ENCODE results near the gene TEAD1. TPM values are rescaled to one million over a fixed set of nuclear protein-coding genes. Genes with fewer than 3 reads are reported as not detected.

The TEAD1 gene
- total RNA-seq, 2 experiments from 2014 or later, result 0.12 to 0.15 TPM

DNA sequence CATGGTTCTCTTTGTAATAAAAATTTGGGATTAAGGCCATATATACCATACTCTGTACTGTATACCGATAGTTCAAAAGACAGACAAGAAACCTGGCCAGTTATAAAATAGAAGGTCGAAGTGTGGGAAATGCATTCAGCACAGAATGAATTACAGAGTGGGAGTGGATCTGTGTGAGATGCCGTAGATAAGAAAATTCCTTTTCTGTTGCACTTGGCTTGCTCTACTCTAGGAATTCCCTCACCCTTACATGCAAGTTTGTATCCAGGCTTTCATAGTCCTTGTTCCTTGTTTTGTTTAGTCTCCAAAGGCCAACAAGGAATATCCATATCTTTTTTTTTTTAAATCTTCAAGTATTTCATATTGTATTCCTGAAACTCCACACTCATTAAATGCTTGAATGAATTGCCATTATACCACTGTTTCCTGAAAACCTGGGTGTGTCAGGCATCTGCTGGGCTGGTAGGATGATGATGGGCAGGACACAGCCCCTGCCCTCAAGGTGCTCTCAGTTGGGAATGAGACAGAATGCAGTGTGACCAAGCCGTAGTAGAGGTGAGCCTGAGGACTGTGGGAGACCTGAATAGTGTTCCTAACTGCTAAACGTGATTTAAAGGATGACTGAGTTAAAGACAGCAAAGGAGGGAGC lies 53.5 kb downstream of the TEAD1 start:
- ChIA-PET CTCF (interaction anchor here (0.9 kb wide), 1 partner anchor 17 kb away, joined by 3 read pairs; no protein-coding TSS in a partner anchor), POLR2A (no interaction called here)
- H3K4me3 Mint-ChIP-seq, result no peak overlapping the region
- no peaks in the 10 kb centered on the region for H3K36me3 Mint-ChIP-seq (ENCODE audit: low read depth)
- H3K27ac Mint-ChIP-seq, result no peak overlapping the region
- peaks cover 63% of the 10 kb centered on the region for H3K27me3 Mint-ChIP-seq
- no peaks in the 10 kb centered on the region for H3K9me3 Mint-ChIP-seq
- peaks cover 4% of the 10 kb centered on the region for H3K4me1 Mint-ChIP-seq
- no peak for DNase-seq

DNA sequence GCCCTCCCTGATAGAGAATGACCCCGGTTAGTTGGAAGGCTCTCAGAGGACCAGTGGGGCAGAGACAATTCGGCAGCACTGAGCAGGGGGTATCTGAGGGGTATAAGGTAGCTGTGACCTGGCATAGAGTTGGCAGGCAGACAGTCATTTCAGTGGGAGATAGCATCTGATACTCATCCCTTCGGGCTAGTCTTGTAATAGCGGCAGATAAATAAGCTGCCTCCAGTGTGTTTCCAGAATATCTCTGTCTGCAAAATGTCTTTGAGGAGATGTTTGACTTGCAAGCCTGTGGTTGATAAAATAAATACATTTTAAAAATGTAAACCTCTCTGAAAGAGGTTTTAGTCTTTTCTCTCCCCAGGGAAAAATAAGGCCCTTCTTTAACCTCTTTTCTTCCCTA lies 54.2 kb downstream of the TEAD1 start:
- no peak overlapping the region for H3K4me3 Mint-ChIP-seq
- no peak for DNase-seq
- no peak overlapping the region for H3K27ac Mint-ChIP-seq
- CTCF ChIA-PET, result no interaction called here
- H3K36me3 Mint-ChIP-seq (ENCODE audit: low read depth), result no peaks in the 10 kb centered on the region
- peaks cover 4% of the 10 kb centered on the region for H3K4me1 Mint-ChIP-seq
- H3K27me3 Mint-ChIP-seq, result peaks cover 57% of the 10 kb centered on the region
- POLR2A ChIA-PET, result no interaction called here
- H3K9me3 Mint-ChIP-seq, result no peaks in the 10 kb centered on the region

DNA sequence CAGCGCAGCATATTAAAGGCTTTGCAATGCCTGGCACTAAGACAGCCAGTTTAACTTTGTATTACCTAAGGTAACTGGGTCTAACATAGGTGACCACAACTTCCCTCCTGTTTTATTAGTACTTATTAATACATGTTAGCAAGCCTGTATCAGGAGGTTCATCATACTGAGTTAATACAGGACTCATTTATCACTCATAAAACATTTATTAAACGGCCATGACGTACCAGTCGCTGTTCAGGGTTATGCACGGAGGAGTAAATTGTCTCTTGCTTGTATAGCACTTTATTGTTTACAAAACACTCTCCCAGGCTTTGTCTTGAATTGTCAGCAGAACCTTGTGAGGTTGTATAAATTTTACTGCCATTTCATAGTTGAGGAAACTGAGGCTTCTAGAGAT lies 55.7 kb downstream of the TEAD1 start:
- no peaks in the 10 kb centered on the region for H3K9me3 Mint-ChIP-seq
- H3K4me1 Mint-ChIP-seq, result peaks cover 3% of the 10 kb centered on the region
- no peak overlapping the region for H3K4me3 Mint-ChIP-seq
- H3K36me3 Mint-ChIP-seq (ENCODE audit: low read depth), result no peaks in the 10 kb centered on the region
- POLR2A ChIA-PET, result no interaction called here
- CTCF ChIA-PET, result no interaction called here
- peaks cover 43% of the 10 kb centered on the region for H3K27me3 Mint-ChIP-seq
- DNase-seq, result no peak
- no peak overlapping the region for H3K27ac Mint-ChIP-seq

DNA sequence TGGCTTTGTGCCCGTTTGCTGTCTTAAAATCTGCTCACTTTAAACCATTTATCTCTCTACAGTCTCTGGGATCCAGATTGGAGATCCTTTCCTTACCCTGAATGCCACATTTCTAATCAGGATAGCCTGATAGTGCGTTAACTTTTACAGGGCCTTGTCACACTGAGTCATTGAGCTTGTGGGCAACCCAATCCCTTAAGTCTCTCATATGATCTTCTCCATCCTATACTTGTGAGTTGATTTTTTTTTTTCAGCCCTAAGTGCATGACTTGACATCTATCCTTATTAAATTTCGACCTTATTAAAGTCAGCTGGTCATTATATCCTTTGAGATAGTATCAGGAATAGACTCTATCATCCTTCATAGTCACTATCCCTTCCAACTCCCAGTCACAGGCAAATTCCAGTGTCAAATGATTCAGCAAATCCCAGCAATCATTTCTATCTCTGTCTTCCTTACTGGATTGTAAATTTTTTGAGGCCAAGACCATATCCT lies 57.7 kb downstream of the TEAD1 start:
- Mint-ChIP-seq H3K4me3 (no peak overlapping the region), H3K27me3 (peaks cover 37% of the 10 kb centered on the region), H3K4me1 (no peaks in the 10 kb centered on the region), H3K9me3 (no peaks in the 10 kb centered on the region), H3K27ac (no peak overlapping the region), H3K36me3 (ENCODE audit: low read depth) (no peaks in the 10 kb centered on the region)
- POLR2A ChIA-PET, result no interaction called here
- no peak for DNase-seq
- CTCF ChIA-PET, result no interaction called here

DNA sequence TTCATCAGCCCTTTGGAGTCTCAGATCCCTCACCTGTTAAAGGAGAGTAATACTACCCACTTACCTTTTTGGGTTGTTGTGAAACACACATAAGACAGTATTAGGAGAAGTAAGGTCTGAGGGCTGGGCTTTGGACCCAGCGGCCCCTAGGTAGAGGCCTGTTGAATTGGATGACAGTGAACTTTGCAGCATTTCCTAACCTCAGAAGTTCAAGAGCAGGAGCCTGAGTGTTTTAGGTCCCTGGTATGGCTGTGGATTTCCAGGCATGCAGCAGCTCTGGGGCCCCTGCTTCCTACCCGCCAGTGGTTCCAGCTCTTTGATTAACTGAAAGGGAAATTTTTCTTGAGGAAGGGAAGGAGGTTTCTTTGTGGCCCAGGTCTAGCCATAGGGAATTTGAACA lies 58.9 kb downstream of the TEAD1 start:
- Mint-ChIP-seq H3K27ac (no peak overlapping the region), H3K9me3 (no peaks in the 10 kb centered on the region), H3K4me3 (no peak overlapping the region), H3K4me1 (no peaks in the 10 kb centered on the region), H3K27me3 (peaks cover 39% of the 10 kb centered on the region), H3K36me3 (ENCODE audit: low read depth) (no peaks in the 10 kb centered on the region)
- CTCF ChIA-PET, result no interaction called here
- POLR2A ChIA-PET, result no interaction called here
- no peak for DNase-seq

DNA sequence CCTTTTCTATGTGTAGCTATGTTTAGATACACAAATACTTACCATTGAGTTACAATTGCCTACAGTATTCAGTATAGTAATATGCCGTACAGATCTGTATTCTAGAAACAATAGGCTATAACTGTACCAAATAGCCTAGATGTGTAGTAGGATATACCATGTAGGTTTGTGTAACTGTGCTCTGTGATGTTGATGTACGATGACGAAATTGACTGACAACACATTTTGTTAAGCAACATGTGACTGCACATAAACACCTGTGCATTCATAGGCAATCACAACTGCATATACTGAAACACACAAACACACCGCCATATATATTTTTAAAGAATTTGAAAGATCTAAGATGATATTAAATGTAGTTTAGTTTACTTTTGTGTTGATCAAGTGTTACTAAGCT lies 60.4 kb downstream of the TEAD1 start:
- ChIA-PET POLR2A (no interaction called here), CTCF (interaction anchor here (0.8 kb wide), 1 partner anchor 8 kb away, joined by 3 read pairs; no protein-coding TSS in a partner anchor)
- Mint-ChIP-seq H3K4me3 (no peak overlapping the region), H3K36me3 (ENCODE audit: low read depth) (no peaks in the 10 kb centered on the region), H3K27ac (no peak overlapping the region), H3K4me1 (no peaks in the 10 kb centered on the region), H3K27me3 (peaks cover 36% of the 10 kb centered on the region), H3K9me3 (no peaks in the 10 kb centered on the region)
- no peak for DNase-seq

DNA sequence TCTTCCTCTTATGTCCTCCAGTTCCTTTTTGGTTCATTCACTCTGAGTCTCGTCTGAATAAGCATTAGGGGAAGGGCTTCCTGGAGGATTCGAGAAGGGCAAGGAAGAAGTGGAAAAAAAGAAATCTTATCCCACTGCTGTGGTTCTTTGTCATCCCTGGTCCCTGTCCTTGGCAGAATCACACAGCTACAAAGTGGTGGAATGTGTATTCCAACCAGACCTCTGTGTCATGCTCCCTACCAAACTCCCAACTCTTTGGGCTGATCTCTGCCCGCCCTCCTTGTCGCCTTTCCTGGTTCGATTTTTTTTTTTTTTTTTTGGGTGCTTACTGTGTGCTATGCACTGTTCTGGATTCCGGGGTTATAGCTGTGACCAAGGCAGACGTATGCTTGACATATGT lies 61.0 kb downstream of the TEAD1 start:
- Mint-ChIP-seq H3K27ac (no peak overlapping the region), H3K36me3 (ENCODE audit: low read depth) (no peaks in the 10 kb centered on the region), H3K4me1 (no peaks in the 10 kb centered on the region), H3K4me3 (no peak overlapping the region), H3K27me3 (peaks cover 36% of the 10 kb centered on the region), H3K9me3 (peaks cover 2% of the 10 kb centered on the region)
- ChIA-PET POLR2A (no interaction called here), CTCF (interaction anchor here (0.6 kb wide), 1 partner anchor 138 kb away, joined by 3 read pairs; no protein-coding TSS in a partner anchor)
- no peak for DNase-seq

DNA sequence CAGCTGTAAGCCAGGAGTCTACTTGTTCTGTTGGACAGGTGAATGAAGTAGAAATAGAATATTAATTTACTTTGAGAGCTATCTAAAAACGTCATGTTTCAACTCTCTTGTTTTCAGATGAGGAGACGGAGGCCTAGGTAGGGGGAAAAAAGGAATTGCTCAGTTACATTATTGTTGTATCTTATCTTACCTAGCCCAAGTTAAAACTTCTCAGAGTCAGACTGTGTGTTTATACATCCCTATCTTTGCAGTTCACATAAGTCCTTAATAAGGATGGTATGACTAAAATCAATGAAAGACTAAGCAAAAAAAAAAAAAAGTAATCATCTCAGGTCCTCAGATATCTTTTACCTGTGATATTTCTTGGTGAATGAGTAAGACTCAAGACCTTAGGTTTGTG lies 62.8 kb downstream of the TEAD1 start:
- no peak overlapping the region for H3K27ac Mint-ChIP-seq
- H3K36me3 Mint-ChIP-seq (ENCODE audit: low read depth), result no peaks in the 10 kb centered on the region
- POLR2A ChIA-PET, result no interaction called here
- H3K4me1 Mint-ChIP-seq, result no peaks in the 10 kb centered on the region
- no peak overlapping the region for H3K4me3 Mint-ChIP-seq
- no peak for DNase-seq
- H3K27me3 Mint-ChIP-seq, result peaks cover 35% of the 10 kb centered on the region
- H3K9me3 Mint-ChIP-seq, result peaks cover 5% of the 10 kb centered on the region
- CTCF ChIA-PET, result interaction anchor here (0.6 kb wide), 1 partner anchor 117 kb away, joined by 5 read pairs; no protein-coding TSS in a partner anchor

DNA sequence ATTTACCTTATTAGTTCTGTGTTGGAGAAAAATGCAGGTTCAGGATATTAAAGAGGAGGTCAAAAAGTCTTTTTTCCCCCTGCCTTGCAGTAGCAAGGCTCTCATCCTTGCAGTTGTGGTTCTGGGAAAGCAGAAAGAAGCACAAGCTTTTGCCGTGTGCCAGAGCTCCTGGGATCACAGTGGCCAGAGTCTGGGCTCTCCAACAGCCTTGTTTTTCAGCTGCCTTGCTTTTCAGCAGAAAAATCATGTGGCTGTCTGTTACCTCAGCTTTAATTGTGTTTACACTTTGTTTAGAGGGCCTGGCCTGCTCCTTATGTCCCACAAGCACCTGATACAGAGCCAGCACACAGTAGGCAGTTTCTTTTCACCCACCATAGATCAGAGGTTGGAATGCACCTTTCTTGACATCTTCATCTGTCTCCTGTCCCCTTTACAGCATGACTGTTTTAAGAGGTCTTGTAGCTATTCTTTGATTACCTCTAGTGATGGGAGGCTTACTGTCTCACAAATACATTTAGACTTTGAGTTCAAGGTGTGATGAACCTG lies 67.5 kb downstream of the TEAD1 start:
- no peaks in the 10 kb centered on the region for H3K4me1 Mint-ChIP-seq
- no peaks in the 10 kb centered on the region for H3K36me3 Mint-ChIP-seq (ENCODE audit: low read depth)
- no peak overlapping the region for H3K4me3 Mint-ChIP-seq
- no peak overlapping the region for H3K27ac Mint-ChIP-seq
- no peak for DNase-seq
- peaks cover 31% of the 10 kb centered on the region for H3K27me3 Mint-ChIP-seq
- CTCF ChIA-PET, result no interaction called here
- POLR2A ChIA-PET, result no interaction called here
- H3K9me3 Mint-ChIP-seq, result peaks cover 5% of the 10 kb centered on the region

DNA sequence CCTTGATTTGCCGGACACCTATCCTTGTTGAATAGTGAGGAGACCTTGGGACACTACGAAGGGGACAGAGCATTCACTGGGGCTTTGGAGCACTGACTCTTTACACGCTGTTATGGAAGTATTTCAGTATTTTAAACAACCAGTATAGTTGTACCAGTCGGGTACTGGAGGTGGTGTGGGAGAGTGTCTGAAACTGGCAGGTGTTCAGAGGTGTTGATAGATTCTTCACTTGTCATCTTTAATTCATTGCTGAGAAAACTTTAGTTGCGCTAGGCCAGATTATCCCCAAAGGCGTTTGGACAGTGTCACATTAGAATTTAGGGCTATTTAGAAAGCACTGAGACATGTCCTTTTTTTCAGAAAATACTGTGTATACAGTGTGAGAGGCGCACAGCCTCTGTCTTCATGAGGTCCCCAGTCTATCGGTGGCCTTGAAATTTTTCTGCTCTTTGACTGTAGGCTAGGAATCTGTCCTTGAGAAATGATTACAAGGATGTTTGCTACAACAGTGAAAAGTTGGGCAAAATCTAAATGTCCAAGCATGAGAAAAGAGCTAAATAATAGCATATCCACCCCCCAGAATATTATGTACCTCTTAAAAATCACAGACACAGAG lies 69.7 kb downstream of the TEAD1 start:
- POLR2A ChIA-PET, result no interaction called here
- peaks cover 23% of the 10 kb centered on the region for H3K27me3 Mint-ChIP-seq
- no peak overlapping the region for H3K27ac Mint-ChIP-seq
- peaks cover 5% of the 10 kb centered on the region for H3K9me3 Mint-ChIP-seq
- CTCF ChIA-PET, result no interaction called here
- no peaks in the 10 kb centered on the region for H3K36me3 Mint-ChIP-seq (ENCODE audit: low read depth)
- no peak for DNase-seq
- no peak overlapping the region for H3K4me3 Mint-ChIP-seq
- H3K4me1 Mint-ChIP-seq, result no peaks in the 10 kb centered on the region

DNA sequence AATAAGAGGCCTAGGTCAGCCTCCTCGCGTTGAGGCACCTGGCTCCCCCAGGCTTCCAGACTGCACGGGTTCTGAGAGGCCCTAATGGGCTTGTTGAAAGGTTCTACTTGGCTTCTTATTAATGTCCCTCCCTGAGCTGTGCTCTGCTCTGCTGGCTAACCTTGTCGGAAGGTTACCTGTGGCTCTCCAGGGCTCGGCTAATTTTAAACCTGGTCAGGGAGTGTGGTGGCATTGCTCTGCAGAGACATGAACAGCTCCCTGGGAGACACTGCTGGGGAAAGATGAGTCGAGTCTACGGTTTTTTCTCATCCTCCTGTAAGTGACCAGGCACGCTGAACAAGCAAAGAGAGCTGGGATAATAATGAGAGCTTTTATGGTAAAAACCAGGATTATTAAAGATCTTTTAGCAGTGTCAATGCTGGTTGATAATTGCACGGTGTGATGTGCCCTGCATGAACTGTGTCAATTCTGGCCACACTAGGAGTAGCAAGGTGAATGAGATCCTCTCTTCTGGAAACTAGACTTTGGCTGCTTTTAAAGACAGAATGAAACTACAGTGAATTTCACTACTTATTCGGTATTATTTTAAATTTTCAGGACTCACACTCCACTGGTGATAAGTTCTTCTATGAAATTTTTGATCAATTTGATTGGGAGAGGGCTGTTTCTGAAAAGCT lies 70.7 kb downstream of the TEAD1 start:
- Mint-ChIP-seq H3K36me3 (ENCODE audit: low read depth) (no peaks in the 10 kb centered on the region), H3K9me3 (peaks cover 5% of the 10 kb centered on the region), H3K27ac (no peak overlapping the region), H3K27me3 (peaks cover 14% of the 10 kb centered on the region), H3K4me3 (no peak overlapping the region), H3K4me1 (no peaks in the 10 kb centered on the region)
- POLR2A ChIA-PET, result no interaction called here
- CTCF ChIA-PET, result no interaction called here
- DNase-seq, result no peak

DNA sequence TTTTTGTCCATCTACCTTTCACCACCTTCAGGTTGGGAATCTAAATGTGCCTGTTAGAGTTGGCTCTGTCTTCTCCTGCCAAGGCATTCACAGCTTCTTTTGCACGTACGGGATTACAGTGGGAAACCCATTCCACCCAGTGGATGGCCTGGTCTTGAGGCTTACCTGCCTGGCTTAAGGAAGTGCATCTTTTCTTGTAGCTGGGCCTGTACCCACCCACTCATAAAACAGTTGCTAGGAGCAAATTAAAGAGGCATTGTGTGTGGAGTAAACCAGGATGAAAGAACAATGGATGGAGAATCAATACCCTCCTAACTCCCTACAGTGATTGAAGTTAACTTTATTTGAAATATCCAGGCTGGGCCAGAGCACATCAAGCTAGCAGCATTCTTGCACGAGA lies 71.6 kb downstream of the TEAD1 start:
- DNase-seq, result no peak
- H3K27ac Mint-ChIP-seq, result no peak overlapping the region
- ChIA-PET CTCF (no interaction called here), POLR2A (no interaction called here)
- H3K4me1 Mint-ChIP-seq, result no peaks in the 10 kb centered on the region
- H3K9me3 Mint-ChIP-seq, result no peaks in the 10 kb centered on the region
- no peaks in the 10 kb centered on the region for H3K36me3 Mint-ChIP-seq (ENCODE audit: low read depth)
- H3K4me3 Mint-ChIP-seq, result no peak overlapping the region
- peaks cover 10% of the 10 kb centered on the region for H3K27me3 Mint-ChIP-seq

DNA sequence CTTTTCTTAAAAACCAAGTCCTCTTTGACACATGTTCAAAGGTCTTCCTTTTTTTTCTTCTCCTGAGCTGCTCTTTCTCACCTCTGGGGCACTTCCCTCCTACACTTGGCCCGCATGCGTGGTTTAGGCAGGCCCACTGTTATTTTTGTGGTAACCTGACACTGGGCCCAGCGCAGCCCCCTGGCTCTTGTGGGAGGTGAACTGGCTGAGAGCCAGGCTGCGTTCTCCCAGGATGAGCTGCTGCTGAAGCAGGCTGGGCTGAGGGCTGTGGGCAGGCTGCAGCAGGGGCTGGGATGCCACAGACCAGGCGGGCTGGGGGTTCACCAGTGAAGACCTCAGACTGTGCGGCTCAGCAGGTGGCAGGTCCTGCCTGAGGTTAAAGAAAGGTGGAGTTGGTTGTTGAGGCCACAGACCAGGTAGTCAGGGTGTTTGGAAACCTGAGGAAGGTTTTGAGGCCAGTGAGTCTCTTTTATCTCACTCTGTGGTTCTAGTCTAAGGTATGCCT lies 72.4 kb downstream of the TEAD1 start:
- ChIA-PET POLR2A (no interaction called here), CTCF (no interaction called here)
- Mint-ChIP-seq H3K36me3 (ENCODE audit: low read depth) (no peaks in the 10 kb centered on the region), H3K27ac (no peak overlapping the region), H3K4me3 (no peak overlapping the region), H3K9me3 (no peaks in the 10 kb centered on the region), H3K4me1 (no peaks in the 10 kb centered on the region), H3K27me3 (peaks cover 12% of the 10 kb centered on the region)
- DNase-seq, result no peak

Data from activated CD4-positive, alpha-beta T cell treated with anti-CD3 and anti-CD28 coated beads, Interleukin-2, amount 10 ng/mL, durations not matched to agents 7 days and 5 days (primary cell).